ENCODE data around the gene ZNF775. TPM values are rescaled to one million over a fixed set of nuclear protein-coding genes. Genes with fewer than 3 reads are reported as not detected.

The ZNF775 gene
- total and polyA plus RNA-seq, 2 of the 13 experiments (the other 11 are each of a cell fraction or from before 2014, with no cell fraction given): 3.1 to 3.2 TPM

GRCh38 chr7:150368096-150368883 lies 10.8 kb upstream of the ZNF775 start, which contains the start of gene REPIN1 (continued):
- TF ChIP-seq ARID4A (CRISPR knock-in tag; IDR thresholded peaks at IDR 0.05; ENCODE audit: borderline replicate concordance): peak; percentile 66
- peak; percentile 51 for TF ChIP-seq CBFB (CRISPR knock-in tag; IDR thresholded peaks at IDR 0.05)
- no peak for TF ChIP-seq SRSF9 (IDR thresholded peaks at IDR 0.05; ENCODE audit: borderline replicate concordance, insufficient read depth, low read depth, low read length, poor library complexity, severe bottlenecking)
- TF ChIP-seq MEIS2 (CRISPR knock-in tag; IDR thresholded peaks at IDR 0.05): peak; percentile 74; the same call in 1 of the 2 replicates
- TF ChIP-seq ZNF569 (CRISPR knock-in tag; IDR thresholded peaks at IDR 0.05; ENCODE audit: borderline replicate concordance): no peak
- TF ChIP-seq ZNF180 (CRISPR knock-in tag; IDR thresholded peaks at IDR 0.05; ENCODE audit: borderline replicate concordance, low read depth): no peak
- no peak for TF ChIP-seq KLF15 (CRISPR knock-in tag; IDR thresholded peaks at IDR 0.05; ENCODE audit: borderline replicate concordance)
- TF ChIP-seq ZNF552 (CRISPR knock-in tag; IDR thresholded peaks at IDR 0.05; ENCODE audit: borderline replicate concordance): 0 out of 2 replicates have a peak, but pooled peaks have one; percentile 16
- TF ChIP-seq ZNF414 (CRISPR knock-in tag; IDR thresholded peaks at IDR 0.05): no peak; the same call in 1 of the 2 replicates
- 0 out of 2 replicates have a peak, but pooled peaks have one; percentile 37 for TF ChIP-seq ZNF512B (CRISPR knock-in tag; IDR thresholded peaks at IDR 0.05; ENCODE audit: borderline replicate concordance)
- 0 out of 2 replicates have a peak, but pooled peaks have one; percentile 25 for TF ChIP-seq KDM3A (CRISPR knock-in tag; IDR thresholded peaks at IDR 0.05; ENCODE audit: low read depth)
- TF ChIP-seq ZNF44 (CRISPR knock-in tag; IDR thresholded peaks at IDR 0.05): 0 out of 2 replicates have a peak, but pooled peaks have one; percentile 27
- peak; percentile 51; the same call in 1 of the 2 replicates for TF ChIP-seq ZNF609 (CRISPR knock-in tag; IDR thresholded peaks at IDR 0.05; ENCODE audit: borderline replicate concordance)
- TF ChIP-seq ZNF234 (CRISPR knock-in tag; conservative IDR thresholded peaks at IDR 0.05): peak; percentile 51; the same call in 1 of the 2 replicates
